Endometrial microvascular endothelial cells (primary cell): ENCODE measurements around the gene PACSIN1. TPM values are rescaled to one million over a fixed set of nuclear protein-coding genes. Genes with fewer than 3 reads are reported as not detected.

Experiments
- in situ Hi-C: cut with HindIII; loops from 2 replicates; pipeline ENCODE4 v1.10.0; 2017; ENCODE audit warnings: low sequenced_read_pairs, low pct_unique_long_range_greater_than_20kb; ENCODE audit errors: inconsistent ontology term
- total RNA-seq: library from RNA; depleted of rRNA; stranded (reverse); fragments of >200 nt; gene quantifications from one replicate; pipeline ENCODE4 v1.2.3, GENCODE V29; 2015; ENCODE audit errors: inconsistent ontology term

PACSIN1 gene
- total RNA-seq, 1 donor from 2014 or later: not detected

- in situ Hi-C loops: no loop called here
Measured at GRCh38 chr6:34455831-34456230, 10.0 kb upstream of the PACSIN1 start.

- in situ Hi-C loops: no loop called here
Measured at GRCh38 chr6:34457382-34457741, 8.5 kb upstream of the PACSIN1 start.

GRCh38 chr6:34457742-34458735 lies 7.8 kb upstream of the PACSIN1 start:
- in situ Hi-C loops: no loop called here

- in situ Hi-C loops: no loop called here
Measured at GRCh38 chr6:34459899-34460593, 5.8 kb upstream of the PACSIN1 start.

GRCh38 chr6:34460796-34461507 lies 4.9 kb upstream of the PACSIN1 start:
- in situ Hi-C loops: no loop called here

GRCh38 chr6:34462010-34462409 lies 3.9 kb upstream of the PACSIN1 start:
- in situ Hi-C loops: no loop called here

- in situ Hi-C loops: no loop called here
Measured at GRCh38 chr6:34462551-34462971, 3.3 kb upstream of the PACSIN1 start.

GRCh38 chr6:34463299-34463698 lies 2.6 kb upstream of the PACSIN1 start:
- in situ Hi-C loops: no loop called here

GRCh38 chr6:34463849-34464248 lies 2.0 kb upstream of the PACSIN1 start:
- in situ Hi-C loops: no loop called here

- in situ Hi-C loops: no loop called here
Measured at GRCh38 chr6:34466242-34467185, 638 bp downstream of the PACSIN1 start.

GRCh38 chr6:34468378-34468892 lies 2.6 kb downstream of the PACSIN1 start:
- in situ Hi-C loops: no loop called here

- in situ Hi-C loops: no loop called here
Measured at GRCh38 chr6:34469499-34469898, 3.6 kb downstream of the PACSIN1 start.

GRCh38 chr6:34472425-34472824 lies 6.5 kb downstream of the PACSIN1 start:
- in situ Hi-C loops: no loop called here

- in situ Hi-C loops: no loop called here
Measured at GRCh38 chr6:34473967-34474366, 8.1 kb downstream of the PACSIN1 start.

- in situ Hi-C loops: no loop called here
Measured at GRCh38 chr6:34474754-34475153, 8.9 kb downstream of the PACSIN1 start.

GRCh38 chr6:34475238-34475682 lies 9.4 kb downstream of the PACSIN1 start:
- in situ Hi-C loops: no loop called here

GRCh38 chr6:34475767-34476328 lies 10.0 kb downstream of the PACSIN1 start:
- in situ Hi-C loops: no loop called here

GRCh38 chr6:34476447-34476846 lies 10.6 kb downstream of the PACSIN1 start:
- in situ Hi-C loops: no loop called here
